CD4-positive, alpha-beta T cell treated with Interleukin-15 for 1 hour (primary cell): ENCODE measurements around the gene ARRB1.

Experiments
- DNase-seq: peaks from one replicate; pipeline ENCODE4 v3.0.0-alpha.2; 2020

The ARRB1 gene

GRCh38 chr11:75271730-75272129 is 79.7 kb downstream of the ARRB1 start:
- DNase-seq, result peak; percentile 12

DNA sequence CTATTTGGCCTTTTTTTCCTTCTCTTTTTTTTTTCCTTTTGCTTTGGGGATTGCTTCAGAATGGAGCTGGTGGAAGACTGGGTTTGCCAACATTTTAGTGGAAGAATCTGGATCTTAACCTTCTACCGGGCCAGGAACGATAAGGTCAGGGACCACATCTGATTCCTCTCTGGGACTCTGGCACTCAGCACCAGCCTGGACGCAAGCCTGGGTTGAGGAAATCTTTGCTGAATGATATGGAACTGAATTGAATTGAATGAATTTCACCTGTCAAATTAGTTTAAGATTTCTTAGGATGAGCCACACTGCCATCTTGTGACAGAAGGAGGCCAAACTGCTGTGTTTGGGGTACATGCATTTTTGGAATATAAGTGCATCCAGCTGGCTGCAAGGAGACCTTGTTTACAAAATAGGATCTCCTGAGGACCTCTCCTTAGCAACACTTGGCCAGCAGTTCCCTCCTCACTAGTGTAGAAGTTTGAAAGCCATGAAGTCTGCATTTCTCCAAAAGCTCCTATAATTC is 80.5 kb downstream of the ARRB1 start:
- DNase-seq, result peak; percentile 15

GRCh38 chr11:75269896-75270295 is 81.6 kb downstream of the ARRB1 start:
- peak; percentile 2 for DNase-seq

DNA sequence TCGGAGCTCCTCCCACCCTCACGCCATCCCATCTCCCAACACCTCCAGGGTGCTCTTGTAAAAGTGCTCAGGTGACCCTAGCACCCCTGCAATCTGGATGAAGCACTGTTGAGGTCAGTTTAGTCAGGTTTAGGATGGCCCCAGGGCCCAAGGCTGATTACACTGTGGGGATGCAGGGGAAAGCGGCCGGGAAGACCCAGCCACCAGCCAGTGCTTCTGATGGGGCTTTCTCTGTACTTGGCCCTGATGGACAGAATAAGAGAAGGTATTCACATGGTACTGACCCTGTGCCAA is 82.1 kb downstream of the ARRB1 start:
- DNase-seq, result no peak

DNA sequence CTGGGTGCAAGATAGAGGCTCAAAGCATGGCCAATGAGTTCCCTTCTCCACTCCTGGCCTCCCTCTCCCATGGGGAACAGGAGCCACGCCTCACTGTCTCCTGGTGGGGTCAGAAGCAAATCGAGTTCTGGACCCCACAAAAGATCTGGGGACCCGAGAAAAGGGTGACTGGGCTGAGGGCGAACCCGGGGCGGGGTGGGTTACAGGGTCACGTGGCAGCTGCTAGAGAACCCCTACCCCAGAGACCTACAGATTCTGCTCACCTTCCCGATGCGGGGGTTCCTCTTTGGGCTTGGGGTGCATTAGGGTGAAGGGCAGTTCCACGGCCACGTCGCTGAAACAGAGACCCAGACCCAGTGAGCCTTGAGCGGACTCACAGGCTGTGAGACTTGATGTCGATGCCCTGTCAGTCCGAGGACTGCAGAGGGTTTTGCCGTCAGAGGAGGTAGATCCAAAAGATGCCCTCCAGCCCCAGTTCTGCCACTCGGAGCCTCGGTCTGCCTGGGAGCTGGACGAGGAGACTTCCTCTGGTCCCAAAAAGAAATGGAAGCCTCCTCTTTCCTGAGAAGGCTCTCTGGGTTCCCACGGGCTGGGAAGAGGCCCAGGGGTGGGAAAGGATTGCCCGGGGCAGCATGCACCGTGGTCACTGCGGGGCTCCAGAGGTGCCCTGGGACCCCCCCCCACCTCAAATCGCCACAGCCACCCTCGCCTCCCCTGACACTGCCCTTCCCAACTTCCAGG is 82.7 kb downstream of the ARRB1 start:
- DNase-seq, result peak; percentile 9

- DNase-seq, result peak; percentile 7
Observed at GRCh38 chr11:75267171-75267970, 84.1 kb downstream of the ARRB1 start.

DNA sequence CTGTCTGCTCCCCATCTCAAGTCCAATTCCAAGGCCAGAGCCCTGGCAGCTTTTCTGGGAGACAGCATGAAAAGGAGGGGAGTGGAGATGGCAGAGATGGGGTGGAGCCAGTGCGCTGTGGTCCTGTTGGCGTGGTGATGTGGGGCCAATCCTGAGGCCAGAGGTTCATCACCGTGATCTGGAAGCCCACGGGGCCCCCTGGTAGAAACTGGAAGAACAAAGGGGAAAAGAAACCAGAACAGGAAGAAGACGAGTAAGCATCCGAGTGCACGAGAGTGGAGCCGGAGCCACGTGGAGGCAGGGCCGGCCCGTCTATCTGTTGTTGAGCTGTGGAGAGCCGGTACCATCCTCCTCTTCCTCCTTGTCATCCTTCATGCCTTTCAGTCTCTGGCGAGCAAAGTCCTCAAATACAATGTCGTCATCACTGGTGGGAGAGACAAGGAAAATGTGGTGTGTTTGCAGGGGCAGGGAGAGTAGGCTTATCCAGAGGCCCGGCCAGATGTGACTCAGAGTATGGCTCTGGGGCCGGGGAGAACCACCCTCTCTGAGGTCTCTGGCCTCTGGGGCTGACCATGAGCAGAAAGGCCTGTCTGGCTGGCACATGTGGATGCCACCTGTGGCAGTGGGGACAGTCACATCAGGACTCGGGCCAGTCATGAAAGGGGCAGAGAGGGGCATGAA is 85.5 kb downstream of the ARRB1 start:
- peak; percentile 16 for DNase-seq

DNA sequence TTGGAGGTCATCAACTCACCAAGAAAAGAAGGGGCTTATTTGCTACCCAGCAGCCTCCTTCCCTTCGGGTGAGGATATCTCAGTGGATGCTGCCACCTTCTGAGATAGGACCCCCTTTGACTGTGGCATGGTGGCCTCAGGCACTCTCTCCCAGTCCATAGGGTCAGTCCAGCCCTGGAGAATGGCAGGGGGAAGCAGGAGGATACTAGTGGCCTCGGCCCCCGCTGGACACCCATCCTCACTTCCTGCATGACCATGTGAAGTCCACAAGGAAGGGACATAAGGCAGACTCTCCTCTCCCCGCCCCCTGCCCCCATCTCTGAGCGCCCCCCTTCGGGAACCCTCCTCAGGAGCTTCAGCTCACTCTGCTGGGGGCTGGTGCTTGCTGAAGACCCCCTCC is 86.5 kb downstream of the ARRB1 start:
- DNase-seq, result peak; percentile 11

- DNase-seq, result peak; percentile 12
Observed at GRCh38 chr11:75264356-75264755, 87.1 kb downstream of the ARRB1 start.

GRCh38 chr11:75263944-75264349 is 87.5 kb downstream of the ARRB1 start:
- peak; percentile 40 for DNase-seq

GRCh38 chr11:75262961-75263852 is 88.3 kb downstream of the ARRB1 start:
- DNase-seq, result peak; percentile 15

GRCh38 chr11:75262436-75262835 is 89.0 kb downstream of the ARRB1 start:
- DNase-seq, result no peak

- no peak for DNase-seq
Observed at GRCh38 chr11:75261902-75262361, 89.5 kb downstream of the ARRB1 start.

- DNase-seq, result no peak
Observed at GRCh38 chr11:75260396-75261170, 90.9 kb downstream of the ARRB1 start.

DNA sequence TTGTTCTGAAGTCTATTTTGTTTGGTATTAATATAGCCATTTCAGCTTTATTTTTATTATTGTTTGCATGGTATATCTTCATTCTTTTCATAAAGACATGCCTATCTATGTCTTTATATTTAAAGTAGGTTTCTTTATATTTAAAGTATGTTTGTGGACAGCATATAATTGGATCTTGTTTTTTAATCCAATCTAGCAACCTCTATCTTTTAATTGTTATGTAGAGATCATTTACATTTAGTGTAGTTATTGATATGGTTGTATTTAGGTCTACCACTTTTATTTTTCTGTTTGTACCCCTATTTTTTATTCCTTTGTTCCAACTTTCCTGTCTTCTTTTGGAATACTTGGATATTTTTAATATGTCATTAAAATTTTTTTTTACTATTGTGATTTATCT is 97.1 kb downstream of the ARRB1 start:
- no peak for DNase-seq

- no peak for DNase-seq
Observed at GRCh38 chr11:75249704-75250103, 101.8 kb downstream of the ARRB1 start.

DNA sequence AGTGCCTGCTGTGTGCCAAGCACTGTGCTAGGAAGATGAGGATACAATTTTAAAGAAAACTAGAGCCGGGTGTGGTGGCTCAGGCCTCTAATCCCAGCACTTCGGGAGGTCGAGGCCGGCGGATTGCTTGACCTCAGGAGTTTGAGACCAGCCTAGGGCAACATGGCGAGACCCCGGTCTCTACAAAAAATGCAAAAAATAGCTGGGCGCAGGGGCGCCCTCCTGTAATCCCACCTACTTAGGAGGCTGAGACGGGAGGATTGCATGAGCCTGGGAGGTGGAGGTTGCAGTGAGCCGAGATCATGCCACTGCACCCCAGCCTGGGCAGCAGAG is 102.6 kb downstream of the ARRB1 start:
- DNase-seq, result no peak

- no peak for DNase-seq
Observed at GRCh38 chr11:75246671-75247350, 104.7 kb downstream of the ARRB1 start.

- DNase-seq, result no peak
Observed at GRCh38 chr11:75246006-75246670, 105.3 kb downstream of the ARRB1 start.

- no peak for DNase-seq
Observed at GRCh38 chr11:75245356-75246005, 106.0 kb downstream of the ARRB1 start.
